ENCODE data around the gene C17orf100. TPM values are rescaled to one million over a fixed set of nuclear protein-coding genes. Genes with fewer than 3 reads are reported as not detected.

C17orf100 gene
- total RNA-seq, 2 experiments from 2014 or later, result 0.69 to 0.70 TPM

DNA sequence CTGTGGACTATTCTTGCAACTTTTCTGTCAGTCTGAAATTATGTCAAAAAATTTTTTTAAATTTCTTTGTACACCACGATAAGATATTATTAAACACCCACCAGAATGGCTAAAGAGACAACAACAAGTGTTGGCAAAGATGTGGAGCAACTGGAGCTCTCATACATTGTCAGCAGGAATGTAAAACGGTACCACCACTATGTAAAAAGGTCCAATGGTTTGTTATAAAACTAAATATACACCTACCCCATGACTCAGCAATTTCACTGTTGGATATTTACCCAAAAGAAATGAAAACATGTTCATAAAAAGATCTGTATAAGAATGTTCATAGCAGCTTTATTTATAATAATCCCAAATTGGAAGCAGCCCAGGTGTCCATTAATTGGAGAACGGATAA is 18.3 kb upstream of the C17orf100 start:
- Mint-ChIP-seq H3K27me3 (no peaks in the 10 kb centered on the region), H3K27ac (no peak overlapping the region), H3K36me3 (ENCODE audit: low read depth) (peaks cover 64% of the 10 kb centered on the region), H3K4me1 (ENCODE audit: low read depth) (peaks cover 14% of the 10 kb centered on the region), H3K4me3 (no peak overlapping the region), H3K9me3 (no peaks in the 10 kb centered on the region)
- no peak overlapping the region for H3K4me3 ChIP-seq (ENCODE audit: low read length)
- no peak overlapping the region for H3K27ac ChIP-seq (ENCODE audit: low read depth in 1 of 2, low read length in 2 of 2)
- POLR2A ChIA-PET, result no interaction called here
- ATAC-seq (ENCODE audit: poor library complexity) (no peak), DNase-seq (no peak)
- intact Hi-C loops (cut with DNase I, micrococcal nuclease), result no loop called here
- no peaks in the 10 kb centered on the region for H3K27me3 ChIP-seq (ENCODE audit: control insufficient read depth in 1 of 2, insufficient read depth in 2 of 2, low read length in 2 of 2)
- TF ChIP-seq, protein P1, sequence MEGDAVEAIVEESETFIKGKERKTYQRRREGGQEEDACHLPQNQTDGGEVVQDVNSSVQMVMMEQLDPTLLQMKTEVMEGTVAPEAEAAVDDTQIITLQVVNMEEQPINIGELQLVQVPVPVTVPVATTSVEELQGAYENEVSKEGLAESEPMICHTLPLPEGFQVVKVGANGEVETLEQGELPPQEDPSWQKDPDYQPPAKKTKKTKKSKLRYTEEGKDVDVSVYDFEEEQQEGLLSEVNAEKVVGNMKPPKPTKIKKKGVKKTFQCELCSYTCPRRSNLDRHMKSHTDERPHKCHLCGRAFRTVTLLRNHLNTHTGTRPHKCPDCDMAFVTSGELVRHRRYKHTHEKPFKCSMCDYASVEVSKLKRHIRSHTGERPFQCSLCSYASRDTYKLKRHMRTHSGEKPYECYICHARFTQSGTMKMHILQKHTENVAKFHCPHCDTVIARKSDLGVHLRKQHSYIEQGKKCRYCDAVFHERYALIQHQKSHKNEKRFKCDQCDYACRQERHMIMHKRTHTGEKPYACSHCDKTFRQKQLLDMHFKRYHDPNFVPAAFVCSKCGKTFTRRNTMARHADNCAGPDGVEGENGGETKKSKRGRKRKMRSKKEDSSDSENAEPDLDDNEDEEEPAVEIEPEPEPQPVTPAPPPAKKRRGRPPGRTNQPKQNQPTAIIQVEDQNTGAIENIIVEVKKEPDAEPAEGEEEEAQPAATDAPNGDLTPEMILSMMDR (IDR thresholded peaks at IDR 0.05), result no peak
- CTCF ChIA-PET, result no interaction called here
- H3K4me1 ChIP-seq (ENCODE audit: insufficient read depth, low read length), result peaks cover 8% of the 10 kb centered on the region
- H3K9me3 ChIP-seq (ENCODE audit: control insufficient read depth in 1 of 2, insufficient read depth in 1 of 2, low read length in 2 of 2), result no peaks in the 10 kb centered on the region
- peaks cover 37% of the 10 kb centered on the region for H3K36me3 ChIP-seq (ENCODE audit: insufficient read depth, low read length)

DNA sequence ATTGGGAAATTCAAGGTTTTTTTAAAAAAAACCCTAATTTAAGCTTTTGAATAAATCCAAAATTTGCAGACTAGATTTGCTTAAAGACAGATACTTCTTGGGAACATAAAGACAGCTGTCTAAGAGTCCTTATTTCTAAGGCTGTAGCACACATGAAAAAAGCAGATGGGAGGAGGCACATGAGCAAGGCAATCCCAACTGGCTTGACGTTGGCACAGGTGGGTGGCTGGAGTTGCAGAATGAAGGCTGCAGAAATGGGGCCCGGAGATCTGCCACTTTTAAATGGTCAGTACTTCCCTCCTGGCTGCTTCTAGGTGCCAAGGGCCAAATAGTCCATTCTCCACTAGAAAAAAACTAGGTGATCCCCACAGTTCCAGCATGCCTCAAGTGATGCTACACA is 15.5 kb upstream of the C17orf100 start:
- Mint-ChIP-seq H3K27ac (no peak overlapping the region), H3K36me3 (ENCODE audit: low read depth) (peaks cover 47% of the 10 kb centered on the region), H3K4me1 (ENCODE audit: low read depth) (peaks cover 39% of the 10 kb centered on the region), H3K9me3 (no peaks in the 10 kb centered on the region), H3K4me3 (no peak overlapping the region), H3K27me3 (no peaks in the 10 kb centered on the region)
- CTCF ChIA-PET, result no interaction called here
- Histone ChIP-seq H3K9me3 (ENCODE audit: control insufficient read depth in 1 of 2, insufficient read depth in 1 of 2, low read length in 2 of 2) (no peaks in the 10 kb centered on the region), H3K27ac (ENCODE audit: low read depth in 1 of 2, low read length in 2 of 2) (no peak overlapping the region), H3K27me3 (ENCODE audit: control insufficient read depth in 1 of 2, insufficient read depth in 2 of 2, low read length in 2 of 2) (no peaks in the 10 kb centered on the region), H3K4me3 (ENCODE audit: low read length) (no peak overlapping the region), H3K4me1 (ENCODE audit: insufficient read depth, low read length) (peaks cover 28% of the 10 kb centered on the region), H3K36me3 (ENCODE audit: insufficient read depth, low read length) (peaks cover 28% of the 10 kb centered on the region)
- ATAC-seq (ENCODE audit: poor library complexity) (no peak), DNase-seq (no peak)
- POLR2A ChIA-PET, result no interaction called here
- TF ChIP-seq, protein P1 (IDR thresholded peaks at IDR 0.05), result no peak
- intact Hi-C loops (cut with DNase I, micrococcal nuclease), result no loop called here

DNA sequence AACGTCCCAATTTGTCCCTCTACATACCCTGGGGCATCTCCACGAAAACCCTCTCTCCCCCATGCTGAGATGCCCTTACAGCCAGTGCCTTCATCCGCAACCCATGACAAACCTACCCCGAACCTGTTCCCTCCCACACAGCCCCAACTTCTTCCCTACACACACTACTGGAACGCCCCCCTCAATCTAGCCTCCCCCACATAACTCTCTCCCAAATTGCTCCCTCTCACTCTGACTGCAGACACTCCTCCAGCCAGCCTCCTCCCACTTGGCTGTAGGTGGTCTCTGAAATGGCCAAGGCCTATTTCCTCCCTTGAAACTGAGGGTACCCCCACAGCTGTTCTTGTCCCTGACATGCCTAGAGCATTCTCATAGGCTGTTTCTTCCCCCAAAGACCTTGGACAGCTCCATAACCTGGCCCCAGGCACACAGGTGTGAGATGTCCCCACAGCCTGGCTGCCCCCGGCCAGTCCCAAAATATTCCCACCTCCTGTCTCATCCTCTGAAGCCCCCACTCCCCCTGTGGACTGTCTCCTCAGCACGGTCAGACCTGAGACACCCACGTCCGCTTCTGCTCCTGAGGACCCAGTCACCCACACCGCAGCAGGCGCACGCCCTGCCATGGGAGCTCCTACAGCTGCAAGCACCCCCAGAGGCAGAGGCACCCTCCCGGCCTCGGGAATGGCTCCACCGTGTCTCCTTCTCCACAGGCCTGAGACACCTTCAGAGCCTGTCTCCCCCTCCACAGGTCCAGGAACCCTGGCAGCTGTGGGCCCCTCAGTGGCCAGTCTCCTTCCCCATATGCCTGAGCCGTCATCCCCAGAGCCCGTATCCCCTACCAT is 14.7 kb upstream of the C17orf100 start:
- intact Hi-C loops (cut with DNase I, micrococcal nuclease), result no loop called here
- peaks cover 41% of the 10 kb centered on the region for H3K4me1 Mint-ChIP-seq (ENCODE audit: low read depth)
- Histone ChIP-seq H3K9me3 (ENCODE audit: control insufficient read depth in 1 of 2, insufficient read depth in 1 of 2, low read length in 2 of 2) (no peaks in the 10 kb centered on the region), H3K27me3 (ENCODE audit: control insufficient read depth in 1 of 2, insufficient read depth in 2 of 2, low read length in 2 of 2) (no peaks in the 10 kb centered on the region), H3K4me3 (ENCODE audit: low read length) (no peak overlapping the region), H3K36me3 (ENCODE audit: insufficient read depth, low read length) (peaks cover 23% of the 10 kb centered on the region), H3K27ac (ENCODE audit: low read depth in 1 of 2, low read length in 2 of 2) (no peak overlapping the region), H3K4me1 (ENCODE audit: insufficient read depth, low read length) (peaks cover 35% of the 10 kb centered on the region)
- TF ChIP-seq, protein P1 (IDR thresholded peaks at IDR 0.05), result no peak
- ChIA-PET CTCF (no interaction called here), POLR2A (no interaction called here)
- H3K4me3 Mint-ChIP-seq, result peak overlapping the region; percentile 11
- no peaks in the 10 kb centered on the region for H3K27me3 Mint-ChIP-seq
- no peaks in the 10 kb centered on the region for H3K9me3 Mint-ChIP-seq
- H3K27ac Mint-ChIP-seq, result no peak overlapping the region
- ATAC-seq (ENCODE audit: poor library complexity) (no peak), DNase-seq (peak in 1 of 14 experiments; percentile 25)
- H3K36me3 Mint-ChIP-seq (ENCODE audit: low read depth), result peaks cover 49% of the 10 kb centered on the region
